SK-N-SH (cell line): ENCODE results near the gene KRT17. TPM values are rescaled to one million over a fixed set of nuclear protein-coding genes. Genes with fewer than 3 reads are reported as not detected.

Experiments
- CTCF ChIA-PET: fragments of 300-600, 350-600 bp; formaldehyde crosslinking; extraction: SDS; loops from one replicate; lab custom pipeline; 2021; lab: Yijun Ruan, JAX
- POLR2A ChIA-PET: fragments of 350-600 bp; sonication (Branson Sonifier 250); formaldehyde crosslinking; extraction: SDS; loops from one replicate; lab custom pipeline; 2020; ENCODE audit warnings: antibody characterized with exemption, inconsistent platforms; lab: Yijun Ruan, JAX
- DNase-seq: peaks from one replicate; pipeline ENCODE4 v3.0.0; 2012
- H2AFZ ChIP-seq: fragments of 200-600 bp; sonication (generic); 2 replicates; pipeline ENCODE4 v1.8.1; 2016; ENCODE audit warnings: antibody characterized with exemption, mild to moderate bottlenecking, low read depth
- H3F3A ChIP-seq: fragments of 200-600 bp; sonication (generic); replicated peaks from 2 replicates; pipeline ENCODE3; 2016; ENCODE audit warnings: antibody characterized with exemption, mild to moderate bottlenecking; ENCODE audit not compliant: insufficient read depth
- H3K27ac ChIP-seq, 2 experiments: fragments of 200-500 bp in 1 of 2; fragments of 200-600 bp in 1 of 2; sonication (Bioruptor generic) in 1 of 2; sonication (generic), shearing (Covaris generic) in 1 of 2; 2 replicates each; pipeline versions ENCODE4 v1.5.1 to v1.6.1; 2014 to 2016; ENCODE audit warnings: low read depth in 2 of 2, inconsistent platforms in 1 of 2, low read length in 1 of 2, mild to moderate bottlenecking in 1 of 2, mixed read lengths in 1 of 2
- H3K27me3 ChIP-seq: fragments of 200-600 bp; sonication (generic), shearing (Covaris generic); 2 replicates; pipeline ENCODE4 v1.6.1; 2016; ENCODE audit warnings: mixed run types; ENCODE audit not compliant: insufficient read depth
- H3K36me3 ChIP-seq, 2 experiments: fragments of 200-500 bp in 1 of 2; fragments of 200-600 bp in 1 of 2; sonication (Bioruptor generic) in 1 of 2; sonication (generic) in 1 of 2; replicated peaks in 1 of 2; 2 replicates each; pipeline versions ENCODE3 to v1.5.1; 2014 to 2016; ENCODE audit warnings: low read length in 1 of 2, mild to moderate bottlenecking in 1 of 2; ENCODE audit not compliant: insufficient read depth in 2 of 2, control insufficient read depth in 1 of 2
- H3K4me1 ChIP-seq, 2 experiments: fragments of 200-500 bp in 1 of 2; fragments of 200-600 bp in 1 of 2; sonication (Bioruptor generic) in 1 of 2; sonication (generic), shearing (Covaris generic) in 1 of 2; 2 replicates each; pipeline versions ENCODE4 v1.5.1 to v1.6.1; 2014 to 2016; ENCODE audit warnings: low read depth in 1 of 2, low read length in 1 of 2, mixed run types in 1 of 2; ENCODE audit not compliant: insufficient read depth in 2 of 2, control insufficient read depth in 1 of 2
- H3K4me2 ChIP-seq: fragments of 200-600 bp; sonication (generic), shearing (Covaris generic); 2 replicates; pipeline ENCODE4 v1.6.1; 2017; ENCODE audit warnings: mixed run types
- H3K4me3 ChIP-seq, 2 experiments: fragments of 200-500 bp in 1 of 2; fragments of 200-600 bp in 1 of 2; sonication (Bioruptor generic) in 1 of 2; sonication (generic), shearing (Covaris generic) in 1 of 2; 2 replicates each; pipeline versions ENCODE4 v1.5.1 to v1.8.1; 2014 to 2016; ENCODE audit warnings: low read depth in 2 of 2, inconsistent platforms in 1 of 2, low read length in 1 of 2, mild to moderate bottlenecking in 1 of 2, mixed read lengths in 1 of 2, moderate library complexity in 1 of 2
- H3K79me2 ChIP-seq: fragments of 200-600 bp; sonication (generic); 2 replicates; pipeline ENCODE4 v1.8.1; 2017; ENCODE audit warnings: mild to moderate bottlenecking; ENCODE audit not compliant: insufficient read depth
- H3K9ac ChIP-seq: fragments of 200-600 bp; sonication (generic); 2 replicates; pipeline ENCODE4 v1.6.1; 2017; ENCODE audit warnings: mixed run types
- H3K9me2 ChIP-seq: fragments of 200-600 bp; sonication (generic); 2 replicates; pipeline ENCODE4 v1.6.1; 2017; ENCODE audit warnings: mixed run types
- H3K9me3 ChIP-seq: fragments of 200-600 bp; sonication (generic); 2 replicates; pipeline ENCODE4 v1.6.1; 2017; ENCODE audit warnings: mixed run types, mild to moderate bottlenecking, moderate library complexity
- H4K20me1 ChIP-seq: fragments of 200-600 bp; sonication (generic); 2 replicates; pipeline ENCODE4 v1.6.1; 2017; ENCODE audit warnings: mild to moderate bottlenecking, mixed run types; ENCODE audit not compliant: insufficient read depth
- ELF1 ChIP-seq: IDR thresholded peaks from 2 replicates; pipeline ENCODE4 v1.4.0; 2012
- EZH2phosphoT487 ChIP-seq: fragments of 200-600 bp; sonication (generic); IDR thresholded peaks from 2 replicates; pipeline ENCODE4 v1.6.1; 2017; ENCODE audit warnings: low read depth, mixed run types, mild to moderate bottlenecking, antibody characterized with exemption, moderate library complexity, borderline replicate concordance
- FOXJ3 ChIP-seq: sonication (generic); formaldehyde crosslinking; IDR thresholded peaks from 2 replicates; pipeline ENCODE4 v1.5.1; 2020; ENCODE audit warnings: mild to moderate bottlenecking, missing genetic modification reagents
- MEF2A ChIP-seq: IDR thresholded peaks from 2 replicates; pipeline ENCODE4 v1.4.0; 2012; ENCODE audit warnings: low read depth, borderline replicate concordance
- NRF1 ChIP-seq: IDR thresholded peaks from 2 replicates; pipeline ENCODE4 v1.6.1; 2012; ENCODE audit warnings: low read depth, mild to moderate bottlenecking, low read length
- RAD21 ChIP-seq: IDR thresholded peaks from 2 replicates; pipeline ENCODE4 v1.6.1; 2012; ENCODE audit warnings: mild to moderate bottlenecking, low read length
- RCOR1 ChIP-seq: fragments of 150-350 bp; IDR thresholded peaks from 2 replicates; pipeline ENCODE4 v1.6.1; 2017; ENCODE audit warnings: antibody characterized with exemption, low read length
- SIN3A ChIP-seq: IDR thresholded peaks from 2 replicates; pipeline ENCODE4 v1.6.1; 2012; ENCODE audit warnings: low read depth, mild to moderate bottlenecking, low read length, moderate library complexity, borderline replicate concordance
- SMC3 ChIP-seq: IDR thresholded peaks from 2 replicates; pipeline ENCODE4 v1.6.1; 2012; ENCODE audit warnings: low read depth, low read length, improper control_type of control experiment
- TCF12 ChIP-seq: IDR thresholded peaks from 2 replicates; pipeline ENCODE4 v1.4.0; 2012
- TEAD4 ChIP-seq: IDR thresholded peaks from 2 replicates; pipeline ENCODE4 v1.4.0; 2012; ENCODE audit warnings: mild to moderate bottlenecking, borderline replicate concordance; ENCODE audit not compliant: insufficient read depth
- WGBS: methylation state at CpG from one replicate; pipeline ENCODE4 v1.1.6; 2017; ENCODE audit warnings: low lambda C conversion rate; 5-methylcytosine and 5-hydroxymethylcytosine counted together
- polyA plus RNA-seq, 3 experiments: library from polyadenylated mRNA; depleted of rRNA; stranded (reverse); fragments of >200 nt; gene quantifications; 2 replicates each; pipeline ENCODE4 v1.2.3, GENCODE V29; 2012
- TF ChIP-seq, protein P1 (sequence below): IDR thresholded peaks from 2 replicates; pipeline ENCODE4; 2012

KRT17 gene
- polyA plus RNA-seq, 1 of the 3 experiments (the other 2 are of a cell fraction): 0.39 TPM

DNA sequence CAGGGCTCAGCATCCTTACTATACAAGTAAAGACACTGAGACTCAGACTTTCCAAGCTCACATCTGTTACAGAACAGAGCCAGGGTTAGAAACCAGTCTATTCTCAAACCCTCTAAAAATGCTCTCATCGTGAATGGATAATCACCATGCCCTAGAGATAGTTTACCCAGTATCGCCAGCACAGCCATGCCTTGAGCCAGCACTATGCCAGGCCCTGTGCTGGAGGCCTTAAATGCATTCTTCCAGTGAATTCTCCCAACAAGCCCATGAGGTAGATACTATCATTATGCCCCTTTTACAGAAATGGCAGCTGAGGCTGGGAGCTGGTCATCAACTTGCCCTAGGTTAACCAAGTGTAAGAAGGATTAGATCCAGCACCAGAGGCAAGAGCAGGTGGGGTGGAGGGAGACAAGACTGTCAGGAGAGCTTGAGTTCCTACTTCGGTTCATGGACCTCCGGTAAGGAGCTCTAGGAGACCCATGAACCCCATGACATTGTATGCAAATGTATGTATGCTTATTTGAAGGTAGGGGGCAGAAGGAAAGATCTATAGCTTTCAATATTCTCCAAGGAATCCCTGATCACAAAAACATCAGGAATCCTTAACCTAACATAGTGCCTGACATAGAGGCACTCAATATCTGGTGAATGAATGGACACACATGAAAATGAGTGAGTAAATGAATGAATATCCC is 42.9 kb downstream of the KRT17 start (continued):
- TF ChIP-seq SMC3 (no peak), ELF1 (no peak), FOXJ3 (CRISPR knock-in tag) (no peak), MEF2A (no peak), TCF12 (no peak)
- TF ChIP-seq, protein P1, sequence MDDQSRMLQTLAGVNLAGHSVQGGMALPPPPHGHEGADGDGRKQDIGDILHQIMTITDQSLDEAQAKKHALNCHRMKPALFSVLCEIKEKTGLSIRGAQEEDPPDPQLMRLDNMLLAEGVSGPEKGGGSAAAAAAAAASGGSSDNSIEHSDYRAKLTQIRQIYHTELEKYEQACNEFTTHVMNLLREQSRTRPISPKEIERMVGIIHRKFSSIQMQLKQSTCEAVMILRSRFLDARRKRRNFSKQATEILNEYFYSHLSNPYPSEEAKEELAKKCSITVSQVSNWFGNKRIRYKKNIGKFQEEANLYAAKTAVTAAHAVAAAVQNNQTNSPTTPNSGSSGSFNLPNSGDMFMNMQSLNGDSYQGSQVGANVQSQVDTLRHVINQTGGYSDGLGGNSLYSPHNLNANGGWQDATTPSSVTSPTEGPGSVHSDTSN: no peak
- TF ChIP-seq, all 33 proteins: peak for 0

DNA sequence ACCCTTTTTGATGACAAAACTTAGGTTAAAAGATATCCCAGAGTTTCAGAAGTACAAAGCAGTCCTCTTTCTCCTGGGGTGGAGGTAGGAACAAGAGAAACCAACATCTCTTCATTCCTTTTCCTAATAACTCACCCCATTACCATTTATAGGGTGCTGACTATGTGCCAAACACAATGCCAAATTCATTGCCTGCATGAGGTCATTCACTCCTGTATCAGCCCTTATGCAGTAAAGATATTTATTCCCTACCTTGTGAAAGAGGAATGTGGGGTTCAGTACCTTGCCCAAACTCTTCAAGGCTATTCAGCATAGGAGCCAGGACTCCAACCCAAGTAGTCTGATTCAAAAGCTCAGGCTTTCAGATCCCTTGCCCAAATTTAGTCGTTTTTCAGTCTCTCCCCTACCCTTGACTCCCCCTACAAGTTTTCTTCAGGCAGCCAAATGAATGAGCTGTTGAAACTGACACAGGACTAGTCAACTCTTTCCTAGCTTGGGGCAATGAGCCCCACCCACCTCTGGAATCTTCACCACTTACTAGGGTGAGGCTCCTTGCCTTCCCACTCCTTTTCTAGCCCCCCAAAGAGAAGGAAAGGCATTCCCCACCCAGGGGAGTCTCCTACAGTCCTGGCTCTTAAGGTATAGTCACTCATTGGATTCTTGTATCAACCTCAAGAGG is 43.5 kb downstream of the KRT17 start:
- Histone ChIP-seq H3K27me3 (no peaks in the 10 kb centered on the region; the same call in 1 of the 2 replicates), H4K20me1 (no peaks in the 10 kb centered on the region), H3K79me2 (no peaks in the 10 kb centered on the region), H3F3A (no peaks in the 10 kb centered on the region), H3K9me2 (no peaks in the 10 kb centered on the region), H3K9me3 (no peaks in the 10 kb centered on the region), H2AFZ (no peak overlapping the region), H3K4me2 (no peak overlapping the region), H3K27ac (no peak overlapping the region), H3K4me1 (peaks cover 0 to 3% of the 10 kb centered on the region in 2 experiments; a peak in 1 of 4 replicates), H3K4me3 (no peak overlapping the region), H3K36me3 (no peaks in the 10 kb centered on the region), H3K9ac (no peak overlapping the region)
- ChIA-PET POLR2A (no interaction called here), CTCF (interaction anchor here (2.6 to 4.5 kb wide), 3 partner anchors 32 to 82 kb away, joined by 10 to 27 read pairs (median 26); no protein-coding TSS in a partner anchor)
- 0% methylated on average over 1 of the region's 1 CpG for WGBS
- no peak for DNase-seq
- TF ChIP-seq RCOR1: no peak
- TF ChIP-seq SIN3A: no peak
- TF ChIP-seq TCF12: no peak
- no peak for TF ChIP-seq SMC3
- no peak for TF ChIP-seq EZH2phosphoT487
- no peak for TF ChIP-seq TEAD4
- no peak for TF ChIP-seq NRF1
- no peak for TF ChIP-seq RAD21

DNA sequence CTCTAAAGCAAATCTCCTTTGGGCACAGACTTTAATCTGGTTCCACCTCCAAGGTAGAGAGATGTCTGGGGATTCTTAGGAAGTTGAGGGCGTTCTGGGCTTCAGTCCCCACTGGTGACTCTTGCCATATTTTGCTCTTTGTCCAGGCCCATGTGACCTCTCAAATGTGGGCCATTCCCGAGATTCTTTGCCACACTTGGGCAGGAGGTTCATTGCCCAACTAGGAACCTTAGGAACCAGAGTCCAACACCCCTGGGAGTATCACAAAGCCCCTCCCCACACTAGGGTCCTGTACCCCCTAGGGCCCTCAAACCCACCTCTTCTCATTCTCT is 44.2 kb downstream of the KRT17 start:
- no peaks in the 10 kb centered on the region for H3K79me2 ChIP-seq
- H3F3A ChIP-seq: no peaks in the 10 kb centered on the region
- no peak overlapping the region for H2AFZ ChIP-seq
- no peaks in the 10 kb centered on the region; the same call in 1 of the 2 replicates for H3K27me3 ChIP-seq
- WGBS: 44% methylated on average over 2 of the region's 2 CpGs
- no peaks in the 10 kb centered on the region for H4K20me1 ChIP-seq
- no peak overlapping the region for H3K4me3 ChIP-seq
- CTCF ChIA-PET: interaction anchor here (0.6 to 3.6 kb wide), 16 partner anchors 9 to 163 kb away, joined by 3 to 57 read pairs (median 6); no protein-coding TSS in a partner anchor
- no peaks in the 10 kb centered on the region for H3K9me3 ChIP-seq
- H3K36me3 ChIP-seq: no peaks in the 10 kb centered on the region
- no peak overlapping the region for H3K9ac ChIP-seq
- H3K9me2 ChIP-seq: no peaks in the 10 kb centered on the region
- no peak overlapping the region for H3K4me2 ChIP-seq
- TF ChIP-seq TEAD4: no peak
- H3K27ac ChIP-seq: no peak overlapping the region
- POLR2A ChIA-PET: interaction anchor here (1.1 kb wide), 1 partner anchor 68 kb away, joined by 3 read pairs; no protein-coding TSS in a partner anchor
- DNase-seq: no peak
- H3K4me1 ChIP-seq: peaks cover 0 to 3% of the 10 kb centered on the region in 2 experiments; a peak in 1 of 4 replicates
